Parathyroid adenoma (tissue), 2 donors: ENCODE measurements around the gene CLDN6.

Experiments used
- H2AFZ ChIP-seq: fragments of 300-600 bp; sonication (generic); one replicate; pipeline ENCODE4 v1.7.0; 2017; ENCODE audit warnings: antibody characterized with exemption, mild to moderate bottlenecking
- H3K27ac ChIP-seq: fragments of 300-600 bp; sonication (generic); one replicate; pipeline ENCODE4 v1.7.0; 2017
- H3K27me3 ChIP-seq: fragments of 300-600 bp; sonication (generic); one replicate; pipeline ENCODE4 v1.7.0; 2017; ENCODE audit warnings: low read length; ENCODE audit not compliant: control insufficient read depth, insufficient read depth
- H3K36me3 ChIP-seq: fragments of 300-600 bp; sonication (generic); one replicate; pipeline ENCODE4 v1.7.0; 2017; ENCODE audit warnings: low read length; ENCODE audit not compliant: control insufficient read depth, insufficient read depth
- H3K4me1 ChIP-seq: fragments of 300-600 bp; sonication (generic); one replicate; pipeline ENCODE4 v1.7.0; 2017; ENCODE audit warnings: control low read depth
- H3K4me2 ChIP-seq: fragments of 300-600 bp; sonication (generic); one replicate; pipeline ENCODE4 v1.7.0; 2017; ENCODE audit warnings: low read length
- H3K4me3 ChIP-seq: fragments of 300-600 bp; sonication (generic); one replicate; pipeline ENCODE4 v1.7.0; 2017; ENCODE audit warnings: low read depth, low read length
- H3K79me2 ChIP-seq: fragments of 300-600 bp; sonication (generic); one replicate; pipeline ENCODE4 v1.7.0; 2017; ENCODE audit warnings: control low read depth
- H3K9ac ChIP-seq: fragments of 300-600 bp; sonication (generic); one replicate; pipeline ENCODE4 v1.7.0; 2017; ENCODE audit warnings: mild to moderate bottlenecking
- H3K9me3 ChIP-seq: fragments of 300-600 bp; sonication (generic); one replicate; pipeline ENCODE4 v1.7.0; 2017; ENCODE audit warnings: low read length; ENCODE audit not compliant: control insufficient read depth
- CTCF ChIP-seq: fragments of 300-600 bp; sonication (generic); IDR thresholded peaks from one replicate; pipeline ENCODE4 v1.7.0; 2017; ENCODE audit warnings: antibody characterized with exemption, mild to moderate bottlenecking
- donor health status: primary hyperparathyroidism.

CLDN6 gene

GRCh38 chr16:3063625-3064386, 45.8 kb upstream of the CLDN6 start:
- Histone ChIP-seq H3K4me2 (no peak overlapping the region), H3K27ac (no peak overlapping the region), H3K27me3 (no peaks in the 10 kb centered on the region), H3K9ac (no peak overlapping the region), H3K79me2 (no peaks in the 10 kb centered on the region), H2AFZ (no peak overlapping the region), H3K4me1 (no peaks in the 10 kb centered on the region), H3K4me3 (no peak overlapping the region), H3K36me3 (no peaks in the 10 kb centered on the region), H3K9me3 (no peaks in the 10 kb centered on the region)
- TF ChIP-seq CTCF: no peak

- Histone ChIP-seq H3K4me1 (no peaks in the 10 kb centered on the region), H3K36me3 (no peaks in the 10 kb centered on the region), H2AFZ (no peak overlapping the region), H3K4me3 (no peak overlapping the region), H3K27ac (no peak overlapping the region), H3K27me3 (no peaks in the 10 kb centered on the region), H3K4me2 (no peak overlapping the region), H3K79me2 (no peaks in the 10 kb centered on the region), H3K9me3 (no peaks in the 10 kb centered on the region), H3K9ac (no peak overlapping the region)
- TF ChIP-seq CTCF: no peak
These were observed 44.6 kb upstream of the CLDN6 start for GRCh38 chr16:3062553-3062952.

DNA sequence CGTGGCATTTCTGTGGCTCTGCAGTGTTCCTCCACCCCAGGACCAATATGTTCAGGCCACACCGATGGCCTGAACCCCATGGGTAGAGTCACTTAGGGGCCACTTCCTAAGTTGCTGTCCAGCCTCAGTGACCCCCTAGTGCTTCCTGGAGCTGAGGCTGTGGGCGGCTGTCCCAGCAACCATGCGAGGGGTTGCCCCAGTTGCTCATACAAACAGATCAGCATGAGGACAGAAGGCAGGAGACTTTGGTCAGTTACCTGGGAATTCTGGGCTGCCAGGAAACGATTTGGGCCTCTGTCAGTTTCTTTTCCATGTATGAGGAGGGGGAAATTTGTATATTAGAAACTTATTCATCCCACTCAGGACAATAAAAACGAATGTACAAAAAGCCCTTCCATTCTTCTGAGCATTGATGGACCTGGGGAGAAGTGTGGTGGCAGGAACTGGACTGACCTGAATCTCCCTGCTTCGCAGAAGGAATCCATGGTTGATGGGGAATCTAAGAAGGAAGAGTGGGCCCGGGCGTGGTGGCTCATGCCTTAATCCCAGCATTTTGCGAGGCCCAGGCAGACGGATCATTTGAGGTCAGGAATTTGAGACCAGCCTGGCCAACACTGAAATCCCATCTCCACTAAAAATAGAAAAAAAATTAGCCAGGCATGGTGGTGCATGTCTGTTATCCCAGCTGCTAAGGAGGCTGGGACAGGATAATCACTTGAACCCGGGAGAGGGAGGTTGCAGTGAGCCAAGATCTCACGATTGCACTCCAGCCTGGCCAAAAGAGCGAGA, 42.5 kb upstream of the CLDN6 start:
- no peaks in the 10 kb centered on the region for H3K27me3 ChIP-seq
- H3K36me3 ChIP-seq: no peaks in the 10 kb centered on the region
- H3K9me3 ChIP-seq: no peaks in the 10 kb centered on the region
- H2AFZ ChIP-seq: no peak overlapping the region
- TF ChIP-seq CTCF: no peak
- H3K9ac ChIP-seq: no peak overlapping the region
- no peaks in the 10 kb centered on the region for H3K4me1 ChIP-seq
- no peaks in the 10 kb centered on the region for H3K79me2 ChIP-seq
- H3K4me3 ChIP-seq: peak overlapping the region; percentile 99
- no peak overlapping the region for H3K27ac ChIP-seq
- H3K4me2 ChIP-seq: no peak overlapping the region

GRCh38 chr16:3059723-3060242, 41.8 kb upstream of the CLDN6 start:
- peak overlapping the region; percentile 99 for H3K4me2 ChIP-seq
- no peak for TF ChIP-seq CTCF
- H3K9me3 ChIP-seq: no peaks in the 10 kb centered on the region
- no peaks in the 10 kb centered on the region for H3K27me3 ChIP-seq
- no peaks in the 10 kb centered on the region for H3K36me3 ChIP-seq
- H3K27ac ChIP-seq: peak overlapping the region; percentile 71
- H3K79me2 ChIP-seq: no peaks in the 10 kb centered on the region
- peak overlapping the region; percentile 99 for H3K4me3 ChIP-seq
- peak overlapping the region; percentile 93 for H2AFZ ChIP-seq
- no peaks in the 10 kb centered on the region for H3K4me1 ChIP-seq
- H3K9ac ChIP-seq: peak overlapping the region; percentile 25
